Nephron progenitor cell (in vitro differentiated cells): ENCODE data around the gene TMOD2.

Experiments
- DNase-seq: peaks from one replicate; pipeline ENCODE4 v3.0.0; 2021
- H3K27ac Mint-ChIP-seq: 2 replicates; pipeline ENCODE4 v1.8.0; 2021; ENCODE audit warnings: mild to moderate bottlenecking, moderate library complexity, mixed read lengths
- H3K27me3 Mint-ChIP-seq: 2 replicates; pipeline ENCODE4 v1.8.0; 2021; ENCODE audit warnings: mild to moderate bottlenecking, low read depth, mixed read lengths; ENCODE audit not compliant: poor library complexity
- H3K36me3 Mint-ChIP-seq: 2 replicates; pipeline ENCODE4 v1.8.0; 2021; ENCODE audit warnings: low read depth, mixed read lengths
- H3K4me1 Mint-ChIP-seq: 2 replicates; pipeline ENCODE4 v1.8.0; 2021; ENCODE audit warnings: mixed read lengths
- H3K4me3 Mint-ChIP-seq: 2 replicates; pipeline ENCODE4 v1.8.0; 2021; ENCODE audit warnings: mild to moderate bottlenecking, moderate library complexity, mixed read lengths
- H3K9me3 Mint-ChIP-seq: 2 replicates; pipeline ENCODE4 v1.8.0; 2021; ENCODE audit warnings: mild to moderate bottlenecking, moderate library complexity, mixed read lengths
- CTCF ChIP-seq: fragments of 200-600 bp; sonication (generic); IDR thresholded peaks from 2 replicates; pipeline ENCODE4 v1.5.0; 2021; ENCODE audit warnings: antibody characterized with exemption

The TMOD2 gene

GRCh38 chr15:51758645-51759044 is 7.2 kb downstream of the TMOD2 start:
- no peaks in the 10 kb centered on the region for H3K36me3 Mint-ChIP-seq
- no peak for DNase-seq
- peaks cover 35% of the 10 kb centered on the region for H3K27me3 Mint-ChIP-seq
- TF ChIP-seq CTCF: no peak
- no peaks in the 10 kb centered on the region for H3K4me1 Mint-ChIP-seq
- no peaks in the 10 kb centered on the region for H3K9me3 Mint-ChIP-seq
- H3K27ac Mint-ChIP-seq: no peak overlapping the region
- no peak overlapping the region for H3K4me3 Mint-ChIP-seq

GRCh38 chr15:51759557-51760070 is 8.2 kb downstream of the TMOD2 start:
- H3K4me3 Mint-ChIP-seq: no peak overlapping the region
- H3K27ac Mint-ChIP-seq: no peak overlapping the region
- H3K9me3 Mint-ChIP-seq: no peaks in the 10 kb centered on the region
- no peak for TF ChIP-seq CTCF
- no peak for DNase-seq
- H3K4me1 Mint-ChIP-seq: no peaks in the 10 kb centered on the region
- H3K27me3 Mint-ChIP-seq: peaks cover 25% of the 10 kb centered on the region
- no peaks in the 10 kb centered on the region for H3K36me3 Mint-ChIP-seq

- Mint-ChIP-seq H3K4me3 (no peak overlapping the region), H3K9me3 (no peaks in the 10 kb centered on the region), H3K27ac (no peak overlapping the region), H3K27me3 (peaks cover 15% of the 10 kb centered on the region), H3K4me1 (no peaks in the 10 kb centered on the region), H3K36me3 (no peaks in the 10 kb centered on the region)
- DNase-seq: no peak
- TF ChIP-seq CTCF: no peak
These were observed 9.4 kb downstream of the TMOD2 start for GRCh38 chr15:51760805-51761204.

- Mint-ChIP-seq H3K4me1 (peaks cover 6% of the 10 kb centered on the region), H3K36me3 (peaks cover 5% of the 10 kb centered on the region), H3K27me3 (no peaks in the 10 kb centered on the region), H3K27ac (no peak overlapping the region), H3K4me3 (no peak overlapping the region), H3K9me3 (no peaks in the 10 kb centered on the region)
- DNase-seq: no peak
- no peak for TF ChIP-seq CTCF
These were observed 14.4 kb downstream of the TMOD2 start for GRCh38 chr15:51765751-51766150.

- Mint-ChIP-seq H3K9me3 (no peaks in the 10 kb centered on the region), H3K4me1 (peaks cover 11% of the 10 kb centered on the region), H3K27me3 (peaks cover under 1% of the 10 kb centered on the region), H3K36me3 (peaks cover 5% of the 10 kb centered on the region), H3K27ac (no peak overlapping the region), H3K4me3 (no peak overlapping the region)
- DNase-seq: no peak
- no peak for TF ChIP-seq CTCF
These were observed 14.9 kb downstream of the TMOD2 start for GRCh38 chr15:51766341-51766740.

GRCh38 chr15:51768018-51768417 is 16.6 kb downstream of the TMOD2 start:
- Mint-ChIP-seq H3K36me3 (peaks cover 5% of the 10 kb centered on the region), H3K9me3 (no peaks in the 10 kb centered on the region), H3K27me3 (peaks cover 3% of the 10 kb centered on the region), H3K4me1 (peaks cover 11% of the 10 kb centered on the region), H3K27ac (no peak overlapping the region), H3K4me3 (no peak overlapping the region)
- DNase-seq: no peak
- no peak for TF ChIP-seq CTCF
